Measurements from ENCODE around the gene HHATL. TPM values are rescaled to one million over a fixed set of nuclear protein-coding genes. Genes with fewer than 3 reads are reported as not detected.

Gene HHATL
- polyA plus RNA-seq, 1 experiment, result not detected

- no peak overlapping the region for H3K27ac ChIP-seq (ENCODE audit: low read depth, low read length)
- ChIA-PET CTCF (interaction anchor here (1.3 kb wide), 1 partner anchor 191 kb away, joined by 3 read pairs; no protein-coding TSS in a partner anchor), POLR2A (no interaction called here)
- DNase-seq (ENCODE audit: low read depth, low spot score), result no peak
- H3K9me3 ChIP-seq (ENCODE audit: control insufficient read depth, insufficient read depth, low read length), result no peaks in the 10 kb centered on the region
- no peak overlapping the region for H3K4me3 ChIP-seq (ENCODE audit: low read depth, low read length)
- TF ChIP-seq, protein P1, sequence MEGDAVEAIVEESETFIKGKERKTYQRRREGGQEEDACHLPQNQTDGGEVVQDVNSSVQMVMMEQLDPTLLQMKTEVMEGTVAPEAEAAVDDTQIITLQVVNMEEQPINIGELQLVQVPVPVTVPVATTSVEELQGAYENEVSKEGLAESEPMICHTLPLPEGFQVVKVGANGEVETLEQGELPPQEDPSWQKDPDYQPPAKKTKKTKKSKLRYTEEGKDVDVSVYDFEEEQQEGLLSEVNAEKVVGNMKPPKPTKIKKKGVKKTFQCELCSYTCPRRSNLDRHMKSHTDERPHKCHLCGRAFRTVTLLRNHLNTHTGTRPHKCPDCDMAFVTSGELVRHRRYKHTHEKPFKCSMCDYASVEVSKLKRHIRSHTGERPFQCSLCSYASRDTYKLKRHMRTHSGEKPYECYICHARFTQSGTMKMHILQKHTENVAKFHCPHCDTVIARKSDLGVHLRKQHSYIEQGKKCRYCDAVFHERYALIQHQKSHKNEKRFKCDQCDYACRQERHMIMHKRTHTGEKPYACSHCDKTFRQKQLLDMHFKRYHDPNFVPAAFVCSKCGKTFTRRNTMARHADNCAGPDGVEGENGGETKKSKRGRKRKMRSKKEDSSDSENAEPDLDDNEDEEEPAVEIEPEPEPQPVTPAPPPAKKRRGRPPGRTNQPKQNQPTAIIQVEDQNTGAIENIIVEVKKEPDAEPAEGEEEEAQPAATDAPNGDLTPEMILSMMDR (IDR thresholded peaks at IDR 0.05; ENCODE audit: low read depth, low read length), result no peak
- peaks cover 4% of the 10 kb centered on the region for H3K27me3 ChIP-seq (ENCODE audit: control insufficient read depth, insufficient read depth, low read length)
Measured at GRCh38 chr3:42739401-42740158, 37.0 kb upstream of the HHATL start.

DNA sequence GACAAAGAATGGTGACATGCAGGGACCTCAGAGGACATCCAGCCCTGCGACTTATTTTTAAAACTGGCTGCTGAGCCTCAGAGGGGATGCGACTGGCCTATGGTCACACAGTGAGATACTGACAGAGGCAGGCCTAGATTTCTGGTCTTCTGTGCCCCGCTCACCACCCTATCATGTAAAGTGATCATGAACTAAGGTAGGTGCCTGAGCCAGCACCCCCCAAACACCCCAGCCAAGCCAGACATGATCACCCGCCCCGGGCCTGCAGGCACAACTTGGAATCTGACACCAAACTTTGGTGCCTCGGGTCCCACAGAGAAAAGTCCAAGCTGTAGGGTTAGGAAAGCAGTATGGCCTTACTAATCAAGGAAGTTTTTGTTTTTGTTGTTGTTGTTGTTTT lies 33.9 kb upstream of the HHATL start:
- ChIA-PET CTCF (interaction anchor here (0.5 kb wide), 1 partner anchor 20 kb away, joined by 4 read pairs; no protein-coding TSS in a partner anchor), POLR2A (no interaction called here)
- H3K4me3 ChIP-seq (ENCODE audit: low read depth, low read length), result no peak overlapping the region
- no peaks in the 10 kb centered on the region for H3K9me3 ChIP-seq (ENCODE audit: control insufficient read depth, insufficient read depth, low read length)
- TF ChIP-seq, protein P1 (IDR thresholded peaks at IDR 0.05; ENCODE audit: low read depth, low read length), result no peak
- H3K27ac ChIP-seq (ENCODE audit: low read depth, low read length), result no peak overlapping the region
- DNase-seq (ENCODE audit: low read depth, low spot score), result no peak
- H3K27me3 ChIP-seq (ENCODE audit: control insufficient read depth, insufficient read depth, low read length), result peaks cover 7% of the 10 kb centered on the region

DNA sequence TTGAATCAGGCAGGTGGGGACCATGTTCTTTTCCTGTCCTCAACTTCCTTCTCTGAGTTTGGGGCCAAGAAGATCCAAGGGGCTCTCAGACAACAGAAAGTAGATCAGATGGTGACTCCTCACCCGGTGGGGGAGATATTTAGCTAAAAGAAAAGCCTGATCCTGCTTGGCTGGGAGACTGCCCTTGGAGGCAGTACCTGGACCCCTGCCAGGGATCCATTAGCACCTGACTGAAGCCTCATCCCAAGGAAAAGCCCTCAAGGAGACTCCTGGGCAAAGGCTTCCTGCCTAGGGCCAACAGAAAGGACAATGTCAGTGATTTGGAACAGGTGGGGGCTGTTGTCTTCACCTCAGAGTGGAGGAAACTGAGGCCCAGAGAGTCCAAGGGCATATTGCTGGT lies 33.5 kb upstream of the HHATL start:
- no peak overlapping the region for H3K4me3 ChIP-seq (ENCODE audit: low read depth, low read length)
- ChIA-PET POLR2A (no interaction called here), CTCF (interaction anchor here (0.5 to 1.9 kb wide), 2 partner anchors 9 to 21 kb away, joined by 4 to 9 read pairs; no protein-coding TSS in a partner anchor)
- no peak for DNase-seq (ENCODE audit: low read depth, low spot score)
- TF ChIP-seq, protein P1 (IDR thresholded peaks at IDR 0.05; ENCODE audit: low read depth, low read length), result no peak
- H3K27ac ChIP-seq (ENCODE audit: low read depth, low read length), result no peak overlapping the region
- H3K9me3 ChIP-seq (ENCODE audit: control insufficient read depth, insufficient read depth, low read length), result no peaks in the 10 kb centered on the region
- peaks cover 7% of the 10 kb centered on the region for H3K27me3 ChIP-seq (ENCODE audit: control insufficient read depth, insufficient read depth, low read length)

GRCh38 chr3:42735615-42736014 lies 33.0 kb upstream of the HHATL start:
- Histone ChIP-seq H3K4me3 (ENCODE audit: low read depth, low read length) (no peak overlapping the region), H3K27ac (ENCODE audit: low read depth, low read length) (no peak overlapping the region), H3K27me3 (ENCODE audit: control insufficient read depth, insufficient read depth, low read length) (peaks cover 7% of the 10 kb centered on the region), H3K9me3 (ENCODE audit: control insufficient read depth, insufficient read depth, low read length) (no peaks in the 10 kb centered on the region)
- DNase-seq (ENCODE audit: low read depth, low spot score), result no peak
- POLR2A ChIA-PET, result no interaction called here
- TF ChIP-seq, protein P1 (IDR thresholded peaks at IDR 0.05; ENCODE audit: low read depth, low read length), result no peak
- CTCF ChIA-PET, result interaction anchor here (1.9 kb wide), 1 partner anchor 9 kb away, joined by 9 read pairs; no protein-coding TSS in a partner anchor

DNA sequence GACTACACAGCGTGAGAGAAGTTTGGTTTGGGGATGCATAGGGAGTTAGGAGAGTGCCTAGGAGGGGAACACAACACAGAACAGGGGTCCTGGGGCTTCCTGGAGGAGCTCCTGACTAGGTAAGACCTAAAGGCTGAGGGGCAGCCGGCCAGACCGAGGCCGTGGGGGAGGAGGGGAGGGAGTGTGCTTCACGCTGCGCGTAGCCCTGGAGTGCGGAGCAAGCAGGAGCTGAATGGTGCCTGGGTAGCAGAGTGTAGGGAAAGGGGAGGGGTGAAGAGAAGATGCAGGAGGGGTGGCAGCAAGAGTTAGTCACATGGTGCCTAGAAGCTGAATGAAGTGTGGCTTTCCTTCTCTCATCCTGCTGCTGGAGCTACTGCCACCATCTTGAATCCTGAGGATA lies 32.4 kb upstream of the HHATL start:
- Histone ChIP-seq H3K27ac (ENCODE audit: low read depth, low read length) (no peak overlapping the region), H3K4me3 (ENCODE audit: low read depth, low read length) (no peak overlapping the region), H3K9me3 (ENCODE audit: control insufficient read depth, insufficient read depth, low read length) (no peaks in the 10 kb centered on the region), H3K27me3 (ENCODE audit: control insufficient read depth, insufficient read depth, low read length) (peaks cover 10% of the 10 kb centered on the region)
- no peak for DNase-seq (ENCODE audit: low read depth, low spot score)
- ChIA-PET POLR2A (no interaction called here), CTCF (interaction anchor here (1.9 kb wide), 1 partner anchor 10 kb away, joined by 9 read pairs; no protein-coding TSS in a partner anchor)
- TF ChIP-seq, protein P1 (IDR thresholded peaks at IDR 0.05; ENCODE audit: low read depth, low read length), result no peak

Data from AG04450 (cell line).